ENCODE results near the gene ACSS1. TPM values are rescaled to one million over a fixed set of nuclear protein-coding genes. Genes with fewer than 3 reads are reported as not detected.

Gene ACSS1
- total RNA-seq, 2 donors from 2014 or later: 25.6 to 26.4 TPM

DNA sequence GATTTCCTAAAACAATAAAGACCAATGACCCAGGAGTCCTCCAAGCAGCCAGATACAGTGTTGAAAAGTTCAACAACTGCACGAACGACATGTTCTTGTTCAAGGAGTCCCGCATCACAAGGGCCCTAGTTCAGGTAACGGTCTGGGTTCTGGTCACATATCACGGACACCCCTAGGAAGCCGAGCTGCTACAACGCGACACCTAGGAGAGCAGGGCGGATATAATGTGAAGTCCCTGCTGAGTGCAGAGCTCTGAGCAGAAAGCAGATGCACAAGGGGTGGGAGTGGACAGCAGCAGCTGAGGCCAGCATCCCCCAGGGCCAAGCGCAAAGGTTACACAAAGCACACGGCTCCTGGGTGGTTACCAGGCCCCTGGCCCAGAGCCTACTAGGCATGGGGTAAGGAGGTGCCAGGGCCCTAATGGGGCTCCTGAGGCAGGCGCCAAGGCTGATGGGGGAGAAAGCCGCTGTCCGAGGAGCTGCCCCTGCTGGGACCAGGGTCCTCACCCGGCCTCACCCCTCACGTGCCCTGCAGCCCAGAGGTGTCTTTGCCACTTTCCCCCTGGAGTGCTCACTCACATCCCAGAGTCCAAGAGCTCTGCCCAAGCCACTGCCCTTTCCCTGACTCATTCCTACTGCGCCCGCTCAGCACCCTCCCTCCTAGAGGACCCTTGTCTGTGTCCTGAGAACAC, 100.5 kb downstream of the ACSS1 start:
- Histone ChIP-seq H3K27me3 (no peaks in the 10 kb centered on the region), H3K9me3 (no peaks in the 10 kb centered on the region), H3K36me3 (peaks cover 22% of the 10 kb centered on the region), H3K27ac (no peak overlapping the region), H3K4me1 (peaks cover 0 to 12% of the 10 kb centered on the region in 2 donors), H3K4me3 (no peak overlapping the region)
- DNase-seq (ENCODE audit: low spot score): peak; percentile 51
- TF ChIP-seq, protein P1, sequence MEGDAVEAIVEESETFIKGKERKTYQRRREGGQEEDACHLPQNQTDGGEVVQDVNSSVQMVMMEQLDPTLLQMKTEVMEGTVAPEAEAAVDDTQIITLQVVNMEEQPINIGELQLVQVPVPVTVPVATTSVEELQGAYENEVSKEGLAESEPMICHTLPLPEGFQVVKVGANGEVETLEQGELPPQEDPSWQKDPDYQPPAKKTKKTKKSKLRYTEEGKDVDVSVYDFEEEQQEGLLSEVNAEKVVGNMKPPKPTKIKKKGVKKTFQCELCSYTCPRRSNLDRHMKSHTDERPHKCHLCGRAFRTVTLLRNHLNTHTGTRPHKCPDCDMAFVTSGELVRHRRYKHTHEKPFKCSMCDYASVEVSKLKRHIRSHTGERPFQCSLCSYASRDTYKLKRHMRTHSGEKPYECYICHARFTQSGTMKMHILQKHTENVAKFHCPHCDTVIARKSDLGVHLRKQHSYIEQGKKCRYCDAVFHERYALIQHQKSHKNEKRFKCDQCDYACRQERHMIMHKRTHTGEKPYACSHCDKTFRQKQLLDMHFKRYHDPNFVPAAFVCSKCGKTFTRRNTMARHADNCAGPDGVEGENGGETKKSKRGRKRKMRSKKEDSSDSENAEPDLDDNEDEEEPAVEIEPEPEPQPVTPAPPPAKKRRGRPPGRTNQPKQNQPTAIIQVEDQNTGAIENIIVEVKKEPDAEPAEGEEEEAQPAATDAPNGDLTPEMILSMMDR (IDR thresholded peaks at IDR 0.05): no peak

Other genes with a start within 250 kb of the ACSS1 start
- 1 to 10 TPM; 2.7 to 3.2 TPM for gene CST7, start 108.9 kb downstream of the ACSS1 start, total RNA-seq
- gene APMAP, start 65.4 kb downstream of the ACSS1 start, total RNA-seq: 10 to 100 TPM; 30.3 to 30.5 TPM
- gene VSX1, start 24.0 kb upstream of the ACSS1 start, total RNA-seq: not detected
- 100 to 1,000 TPM in 1 of 2 donors, 10 to 100 TPM in 1; 75.9 to 116 TPM for gene ENTPD6, start 137.6 kb upstream of the ACSS1 start, total RNA-seq
- 100 to 1,000 TPM; 145 to 174 TPM for gene PYGB, start 189.9 kb upstream of the ACSS1 start, total RNA-seq

Measured in right atrium auricular region (tissue), 2 donors.